HFF-Myc (cell line): Measurements from ENCODE around the gene PIK3CG.
"Not testable (repeated sequence)": the region's sequence is repeated elsewhere in the genome, so short reads cannot be mapped to it uniquely, and the experiment has no call there.

Source experiments
- DNase-seq: peaks from one replicate; pipeline ENCODE4 v3.0.0-alpha.2; 2011; ENCODE audit warnings: low read depth; ENCODE audit errors: extremely low read depth
- H3K4me3 ChIP-seq: replicated peaks from 2 replicates; pipeline ENCODE4 v1.5.1; 2011; ENCODE audit warnings: low read depth, mild to moderate bottlenecking, control low read depth, low read length
- CTCF ChIP-seq: IDR thresholded peaks from 2 replicates; pipeline ENCODE4 v1.5.1; 2012; ENCODE audit warnings: mild to moderate bottlenecking, low read depth, low read length, control low read depth; ENCODE audit errors: missing control alignments

PIK3CG gene

GRCh38 chr7:106824458-106824857, 40.6 kb upstream of the PIK3CG start:
- no peak for TF ChIP-seq CTCF
- no peak overlapping the region for H3K4me3 ChIP-seq
- DNase-seq = no peak

DNA sequence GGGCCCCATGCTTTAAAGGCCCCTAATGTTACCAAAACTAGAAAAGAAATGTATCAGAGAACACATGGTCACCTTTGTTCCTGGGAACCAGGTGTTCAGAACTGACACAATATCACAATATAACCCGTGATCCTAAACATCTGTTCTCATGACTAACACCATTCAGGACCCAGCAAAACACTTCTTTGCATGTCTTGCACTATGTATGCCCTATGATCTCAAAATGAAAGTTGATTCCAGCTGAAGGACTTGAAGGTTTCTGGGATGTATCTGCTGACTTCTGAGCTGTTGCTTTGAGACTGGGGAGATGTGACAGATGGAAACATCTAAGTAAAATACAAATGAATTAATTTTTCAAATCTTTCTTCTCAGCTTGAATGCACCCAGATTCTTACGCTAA, 37.5 kb upstream of the PIK3CG start:
- no peak for DNase-seq
- no peak for TF ChIP-seq CTCF
- H3K4me3 ChIP-seq = no peak overlapping the region

DNA sequence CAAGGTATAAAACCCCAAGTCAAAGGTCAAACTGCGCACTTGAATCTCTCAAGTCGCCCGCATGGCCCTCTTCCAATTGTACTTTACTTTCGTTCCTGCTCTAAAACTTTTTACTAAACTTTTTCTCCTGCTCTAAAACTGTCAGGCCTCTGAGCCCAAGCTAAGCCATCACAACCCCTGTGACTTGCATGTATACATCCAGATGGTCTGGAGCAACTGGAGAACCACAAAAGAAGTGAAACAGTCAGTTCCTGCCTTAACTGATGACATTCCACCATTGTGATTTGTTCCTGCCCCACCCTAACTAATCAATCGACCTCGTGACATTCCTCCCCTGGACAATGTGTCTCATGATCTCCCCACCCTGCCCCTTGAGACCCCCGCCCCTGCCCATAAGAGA, 35.6 kb upstream of the PIK3CG start:
- no peak overlapping the region for H3K4me3 ChIP-seq
- no peak for DNase-seq
- TF ChIP-seq CTCF = no peak

GRCh38 chr7:106830896-106831295, 34.2 kb upstream of the PIK3CG start:
- DNase-seq, H3K4me3 ChIP-seq: not testable (repeated sequence)

GRCh38 chr7:106836816-106837215, 28.3 kb upstream of the PIK3CG start:
- no peak overlapping the region for H3K4me3 ChIP-seq
- DNase-seq = no peak
- TF ChIP-seq CTCF = no peak

DNA sequence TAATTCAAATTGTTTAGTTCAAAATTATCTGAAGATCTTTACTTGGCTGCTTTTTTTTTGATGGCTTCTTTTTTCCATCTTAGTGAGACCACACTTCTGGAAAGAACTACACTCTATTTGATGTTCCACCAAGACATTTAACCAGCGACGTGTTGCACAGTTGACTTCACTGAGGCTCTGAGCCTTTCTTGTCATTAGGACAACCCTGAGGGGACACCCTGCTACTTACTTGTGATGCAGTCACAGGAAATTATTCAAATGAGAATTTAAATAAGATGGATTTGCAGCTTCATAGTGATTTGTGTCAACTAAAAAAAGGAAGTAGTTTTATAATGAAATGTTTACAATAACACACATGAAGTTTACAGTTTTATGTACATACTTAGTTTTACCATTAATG, 25.6 kb upstream of the PIK3CG start:
- TF ChIP-seq CTCF = no peak
- no peak overlapping the region for H3K4me3 ChIP-seq
- no peak for DNase-seq

DNA sequence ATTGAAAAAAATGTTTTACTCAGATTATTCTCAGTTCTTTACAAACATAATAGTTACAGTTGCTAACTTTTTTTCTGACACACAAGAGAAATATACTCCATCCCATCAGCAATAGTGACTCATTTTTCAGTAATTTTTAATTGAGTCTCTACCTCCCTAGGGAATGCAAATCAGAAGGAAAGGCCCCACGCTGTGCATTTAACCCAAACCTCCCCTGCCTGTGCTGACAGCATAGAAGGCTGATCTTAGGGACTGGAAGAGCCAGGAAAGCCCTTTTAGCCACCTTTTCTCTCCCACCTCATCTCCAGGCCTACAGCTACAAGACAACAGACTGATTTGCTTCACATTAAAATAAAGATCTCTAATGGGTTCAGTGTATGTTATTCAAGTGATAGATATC, 24.7 kb upstream of the PIK3CG start:
- no peak for DNase-seq
- H3K4me3 ChIP-seq = no peak overlapping the region
- no peak for TF ChIP-seq CTCF

DNA sequence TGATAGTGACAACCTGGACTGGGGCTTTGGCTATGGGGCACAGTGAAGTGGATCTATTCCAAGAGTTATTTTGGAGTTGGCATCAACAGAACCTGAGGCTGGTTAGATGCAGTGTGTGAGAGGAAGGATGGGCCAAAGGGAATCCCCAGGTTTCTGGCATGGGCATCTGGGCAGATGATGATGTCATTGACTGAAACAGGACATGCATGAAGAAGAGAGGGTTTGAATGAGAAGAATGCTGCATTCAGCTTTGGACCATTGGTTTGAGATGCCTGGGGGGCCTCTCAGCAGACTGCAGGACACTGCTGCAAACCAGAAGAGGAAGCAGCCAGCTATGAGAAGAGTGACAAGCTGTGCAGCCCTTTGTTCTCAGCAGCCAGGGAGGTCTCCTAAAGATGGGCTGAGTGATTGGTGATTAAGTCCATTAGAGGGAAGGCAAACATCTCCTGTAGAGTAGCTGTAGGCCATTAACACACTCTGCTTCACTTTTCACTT, 23.1 kb upstream of the PIK3CG start:
- TF ChIP-seq CTCF = no peak
- DNase-seq = no peak
- H3K4me3 ChIP-seq = no peak overlapping the region
